ENCODE data around the gene TEX26.

The TEX26 gene

DNA sequence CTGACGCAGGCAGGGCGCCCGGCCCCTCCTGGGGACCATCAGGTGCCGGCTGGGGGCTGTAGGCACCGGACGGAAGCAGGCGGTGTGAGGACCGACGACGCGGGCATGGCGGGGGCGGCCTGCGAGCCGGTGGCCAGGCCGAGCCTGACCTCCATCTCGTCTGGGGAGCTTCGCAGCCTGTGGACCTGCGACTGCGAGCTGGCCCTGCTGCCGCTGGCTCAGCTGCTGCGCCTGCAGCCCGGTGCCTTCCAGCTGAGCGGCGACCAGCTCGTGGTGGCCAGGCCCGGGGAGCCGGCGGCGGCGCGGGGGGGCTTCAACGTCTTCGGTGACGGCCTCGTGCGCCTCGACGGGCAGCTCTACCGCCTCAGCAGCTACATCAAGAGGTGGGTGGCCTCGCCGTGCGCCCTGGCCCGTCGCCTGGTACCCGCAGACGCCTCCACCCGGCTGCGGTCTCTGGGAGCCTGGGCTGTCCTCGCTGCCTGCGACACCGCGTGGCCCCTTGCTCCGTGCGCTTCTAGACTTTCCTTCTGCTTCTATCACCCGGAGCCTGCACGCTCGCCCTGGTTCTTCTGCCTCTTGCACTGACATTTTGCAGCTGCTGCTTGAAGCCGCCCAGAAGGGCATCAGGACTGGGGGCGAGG is 25.9 kb upstream of the TEX26 start:
- TF ChIP-seq, protein P1, sequence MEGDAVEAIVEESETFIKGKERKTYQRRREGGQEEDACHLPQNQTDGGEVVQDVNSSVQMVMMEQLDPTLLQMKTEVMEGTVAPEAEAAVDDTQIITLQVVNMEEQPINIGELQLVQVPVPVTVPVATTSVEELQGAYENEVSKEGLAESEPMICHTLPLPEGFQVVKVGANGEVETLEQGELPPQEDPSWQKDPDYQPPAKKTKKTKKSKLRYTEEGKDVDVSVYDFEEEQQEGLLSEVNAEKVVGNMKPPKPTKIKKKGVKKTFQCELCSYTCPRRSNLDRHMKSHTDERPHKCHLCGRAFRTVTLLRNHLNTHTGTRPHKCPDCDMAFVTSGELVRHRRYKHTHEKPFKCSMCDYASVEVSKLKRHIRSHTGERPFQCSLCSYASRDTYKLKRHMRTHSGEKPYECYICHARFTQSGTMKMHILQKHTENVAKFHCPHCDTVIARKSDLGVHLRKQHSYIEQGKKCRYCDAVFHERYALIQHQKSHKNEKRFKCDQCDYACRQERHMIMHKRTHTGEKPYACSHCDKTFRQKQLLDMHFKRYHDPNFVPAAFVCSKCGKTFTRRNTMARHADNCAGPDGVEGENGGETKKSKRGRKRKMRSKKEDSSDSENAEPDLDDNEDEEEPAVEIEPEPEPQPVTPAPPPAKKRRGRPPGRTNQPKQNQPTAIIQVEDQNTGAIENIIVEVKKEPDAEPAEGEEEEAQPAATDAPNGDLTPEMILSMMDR (conservative IDR thresholded peaks at IDR 0.05; ENCODE audit: low read depth): no peak
- POLR2A ChIA-PET (ENCODE audit: low non-redundant PET): no interaction called here
- H3K27ac ChIP-seq: no peak overlapping the region
- DNase-seq (ENCODE audit: low spot score): no peak
- CTCF ChIA-PET: interaction anchor here (0.7 kb wide), 1 partner anchor 147 kb away, joined by 3 read pairs; no protein-coding TSS in a partner anchor

- ChIA-PET POLR2A (ENCODE audit: low non-redundant PET) (no interaction called here), CTCF (interaction anchor here (0.7 kb wide), 1 partner anchor 146 kb away, joined by 3 read pairs; no protein-coding TSS in a partner anchor)
- TF ChIP-seq, protein P1 (conservative IDR thresholded peaks at IDR 0.05; ENCODE audit: low read depth): no peak
- H3K27ac ChIP-seq: no peak overlapping the region
- DNase-seq (ENCODE audit: low spot score): no peak
These were observed 25.2 kb upstream of the TEX26 start for GRCh38 chr13:30907121-30907861.

DNA sequence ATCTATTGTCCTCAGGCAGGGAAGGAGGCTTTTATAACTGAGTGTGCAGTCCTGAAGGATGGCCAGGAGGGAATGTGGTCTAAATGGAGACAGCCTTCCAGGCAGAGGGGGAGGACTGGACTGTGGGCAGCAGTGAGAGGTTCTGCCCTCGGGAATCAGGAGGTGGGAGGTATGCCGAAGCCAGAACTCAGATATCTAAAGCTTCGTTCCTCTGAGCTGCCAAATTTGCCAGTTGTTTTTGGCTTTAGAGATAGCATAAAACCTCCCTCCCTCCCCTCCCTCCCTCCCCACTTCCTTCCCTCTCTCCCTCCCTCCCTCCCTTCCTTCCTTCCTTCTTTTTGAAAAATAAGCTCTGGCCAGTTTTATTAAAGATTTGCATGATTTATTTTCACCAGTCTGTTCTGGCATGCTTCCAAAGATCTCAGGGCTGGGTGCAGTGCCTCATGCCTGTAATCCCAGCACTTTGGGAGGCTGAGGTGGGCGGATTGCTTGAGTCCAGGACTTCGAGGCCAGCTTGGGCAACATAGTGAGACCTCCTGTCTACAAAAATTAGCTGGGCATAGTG is 24.0 kb upstream of the TEX26 start:
- CTCF ChIA-PET: no interaction called here
- no peak for DNase-seq (ENCODE audit: low spot score)
- POLR2A ChIA-PET (ENCODE audit: low non-redundant PET): no interaction called here
- TF ChIP-seq, protein P1 (conservative IDR thresholded peaks at IDR 0.05; ENCODE audit: low read depth): no peak
- H3K27ac ChIP-seq: no peak overlapping the region

DNA sequence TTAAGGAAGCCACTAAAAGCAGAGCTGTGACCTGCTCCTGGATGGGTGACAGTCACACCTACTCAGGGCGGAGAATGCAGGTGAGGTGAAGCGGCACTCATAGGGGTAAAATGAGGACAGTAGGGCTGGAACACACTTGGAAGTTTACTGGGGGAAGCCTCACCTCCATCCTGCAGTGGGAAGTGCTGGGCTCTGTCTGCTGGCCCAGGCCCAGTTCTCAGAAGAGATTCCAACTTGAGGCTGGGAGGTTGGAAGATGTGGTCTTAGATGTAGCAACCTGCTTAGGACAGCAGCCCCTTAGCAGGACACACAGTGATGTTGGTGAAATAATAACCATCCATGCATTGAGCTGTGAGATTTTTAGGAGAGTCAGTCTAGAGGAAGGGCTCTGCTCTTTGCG is 21.8 kb upstream of the TEX26 start:
- TF ChIP-seq, protein P1 (conservative IDR thresholded peaks at IDR 0.05; ENCODE audit: low read depth): no peak
- DNase-seq (ENCODE audit: low spot score): no peak
- CTCF ChIA-PET: interaction anchor here (0.7 kb wide), 2 partner anchors 46 to 134 kb away, joined by 3 to 5 read pairs; no protein-coding TSS in a partner anchor
- H3K27ac ChIP-seq: no peak overlapping the region
- POLR2A ChIA-PET (ENCODE audit: low non-redundant PET): no interaction called here

GRCh38 chr13:30915691-30916541 is 16.5 kb upstream of the TEX26 start:
- POLR2A ChIA-PET (ENCODE audit: low non-redundant PET): no interaction called here
- CTCF ChIA-PET: no interaction called here

More at GRCh38 chr13:30915691-30916541, 16.5 kb upstream of the TEX26 start:
- no peak for DNase-seq (ENCODE audit: low spot score)
- TF ChIP-seq, protein P1 (conservative IDR thresholded peaks at IDR 0.05; ENCODE audit: low read depth): no peak
- no peak overlapping the region for H3K27ac ChIP-seq

Data from RWPE1 (cell line).